CD14-positive monocyte (primary cell): ENCODE measurements around the gene SLC26A2. TPM values are rescaled to one million over a fixed set of nuclear protein-coding genes. Genes with fewer than 3 reads are reported as not detected.

Source experiments
- DNase-seq, 3 donors: peaks; one replicate each; pipeline ENCODE4 v3.0.0-alpha.2; 2011 to 2022
- H2AFZ ChIP-seq: 2 replicates; pipeline ENCODE4 v1.6.0; 2012; ENCODE audit warnings: mild to moderate bottlenecking, low read depth, low read length, inconsistent platforms; ENCODE audit not compliant: insufficient read depth, poor library complexity, severe bottlenecking
- H3K27ac ChIP-seq, 2 donors: 1 replicate in 1 of 2; 2 replicates in 1 of 2; pipeline ENCODE4 v1.5.1; 2012 to 2013; ENCODE audit warnings: low read length in 2 of 2, control low read depth in 1 of 2, inconsistent platforms in 1 of 2, low read depth in 1 of 2, mild to moderate bottlenecking in 1 of 2
- H3K27me3 ChIP-seq, 2 donors: one replicate each; pipeline versions ENCODE4 v1.6.0 to v1.6.1; 2011 to 2013; ENCODE audit warnings: low read length in 2 of 2; ENCODE audit not compliant: control insufficient read depth in 2 of 2, insufficient read depth in 2 of 2
- H3K36me3 ChIP-seq, 2 donors: replicated peaks in 1 of 2; 1 replicate in 1 of 2; 2 replicates in 1 of 2; pipeline versions ENCODE4 v1.5.1 to v1.6.1; 2012 to 2013; ENCODE audit warnings: low read length in 2 of 2, control low read depth in 1 of 2, inconsistent platforms in 1 of 2, mild to moderate bottlenecking in 1 of 2; ENCODE audit not compliant: insufficient read depth in 2 of 2, control insufficient read depth in 1 of 2
- H3K4me1 ChIP-seq, 2 donors: 1 replicate in 1 of 2; 2 replicates in 1 of 2; pipeline versions ENCODE4 v1.5.1 to v1.6.1; 2012 to 2013; ENCODE audit warnings: low read length in 2 of 2, control low read depth in 1 of 2, inconsistent platforms in 1 of 2, mild to moderate bottlenecking in 1 of 2, moderate library complexity in 1 of 2; ENCODE audit not compliant: insufficient read depth in 2 of 2, control insufficient read depth in 1 of 2
- H3K4me2 ChIP-seq: replicated peaks from 2 replicates; pipeline ENCODE3; 2012; ENCODE audit warnings: low read length, moderate library complexity, mild to moderate bottlenecking; ENCODE audit not compliant: poor library complexity, severe bottlenecking; ENCODE audit errors: extremely low read depth
- H3K4me3 ChIP-seq, 3 experiments: fragments of 200-600 bp in 1 of 3; sonication (generic) in 1 of 3; replicated peaks in 1 of 3; 1 replicate in 2 of 3; 2 replicates in 1 of 3; pipeline ENCODE4 v1.5.1; 2011 to 2013; ENCODE audit warnings: low read length in 3 of 3, mild to moderate bottlenecking in 3 of 3, control low read depth in 2 of 3, low read depth in 2 of 3, inconsistent platforms in 1 of 3, moderate library complexity in 1 of 3
- H3K79me2 ChIP-seq: 2 replicates; pipeline ENCODE4 v1.6.0; 2012; ENCODE audit warnings: mild to moderate bottlenecking, control low read depth, inconsistent platforms, low read length, moderate library complexity; ENCODE audit not compliant: insufficient read depth
- H3K9ac ChIP-seq: 2 replicates; pipeline ENCODE4 v1.6.0; 2017; ENCODE audit warnings: low read length, mild to moderate bottlenecking; ENCODE audit not compliant: insufficient read depth, poor library complexity, severe bottlenecking
- H3K9me3 ChIP-seq, 2 donors: replicated peaks in 1 of 2; 1 replicate in 1 of 2; 2 replicates in 1 of 2; pipeline versions ENCODE4 v1.5.1 to v1.6.1; 2012 to 2013; ENCODE audit warnings: low read length in 2 of 2, control low read depth in 1 of 2; ENCODE audit not compliant: control insufficient read depth in 1 of 2, insufficient read depth in 1 of 2
- H4K20me1 ChIP-seq: 2 replicates; pipeline ENCODE4 v1.6.0; 2012; ENCODE audit warnings: mild to moderate bottlenecking, low read length, control low read depth, moderate library complexity; ENCODE audit not compliant: insufficient read depth
- H3K27ac Mint-ChIP-seq, 7 donors: one replicate each; pipeline ENCODE4 v1.8.0; 2020; ENCODE audit warnings: mild to moderate bottlenecking in 7 of 7, mixed read lengths in 7 of 7, moderate library complexity in 6 of 7, inconsistent platforms in 2 of 7
- H3K27me3 Mint-ChIP-seq, 3 donors: one replicate each; pipeline ENCODE4 v1.8.0; 2021 to 2022; ENCODE audit warnings: low read depth in 3 of 3, mild to moderate bottlenecking in 3 of 3, mixed read lengths in 3 of 3, moderate library complexity in 3 of 3, inconsistent platforms in 1 of 3
- H3K36me3 Mint-ChIP-seq, 2 donors: one replicate each; pipeline ENCODE4 v1.8.0; 2020; ENCODE audit warnings: mixed read lengths in 2 of 2, inconsistent platforms in 1 of 2, mild to moderate bottlenecking in 1 of 2
- H3K4me1 Mint-ChIP-seq: one replicate; pipeline ENCODE4 v1.8.0; 2020; ENCODE audit warnings: mild to moderate bottlenecking, mixed read lengths
- H3K4me3 Mint-ChIP-seq, 2 donors: one replicate each; pipeline ENCODE4 v1.8.0; 2020; ENCODE audit warnings: mild to moderate bottlenecking in 2 of 2, mixed read lengths in 2 of 2, moderate library complexity in 1 of 2
- H3K9me3 Mint-ChIP-seq, 7 donors: one replicate each; pipeline ENCODE4 v1.8.0; 2020 to 2022; ENCODE audit warnings: mixed read lengths in 7 of 7, mild to moderate bottlenecking in 6 of 7, moderate library complexity in 6 of 7, inconsistent platforms in 2 of 7
- CTCF ChIP-seq: fragments of 200-600 bp; IDR thresholded peaks from one replicate; pipeline ENCODE4 v1.8.0; 2022; ENCODE audit warnings: antibody characterized with exemption, mild to moderate bottlenecking
- WGBS: methylation state at CpG from one replicate; pipeline ENCODE4 v1.1.5; 2013; ENCODE audit warnings: missing lambda C conversion rate; ENCODE audit not compliant: insufficient coverage; 5-methylcytosine and 5-hydroxymethylcytosine counted together
- intact Hi-C, 2 donors: fragments of 100-400 bp; cut with micrococcal nuclease; formaldehyde crosslinking; loops; one replicate each; pipeline versions ENCODE4 v1.15.0 to v1.15.1; 2023
- polyA plus RNA-seq, 3 donors: library from polyadenylated mRNA; depleted of rRNA in 1 of 3; unstranded in 2 of 3; stranded (reverse) in 1 of 3; fragments of 300-500 nt in 2 of 3; fragments of >200 nt in 1 of 3; fragmentation: Illumina TruSeq in 2 of 3; gene quantifications; 1 replicate in 2 of 3; 2 replicates in 1 of 3; pipeline ENCODE4 v1.2.3, GENCODE V29; 2012 to 2021

Gene SLC26A2
- polyA plus RNA-seq, 3 donors: 1.9 to 3.6 (median 3.1) TPM

- no peak overlapping the region for H3K27ac ChIP-seq
- DNase-seq: no peak
- peaks cover 0 to 2% (median 0%) of the 10 kb centered on the region in 7 donors for H3K9me3 Mint-ChIP-seq
Observed at GRCh38 chr5:149998281-149998680, 37.7 kb downstream of the SLC26A2 start.

GRCh38 chr5:149999359-149999758, 38.8 kb downstream of the SLC26A2 start:
- peak overlapping the region in 1 of 2 donors; percentile 88 for H3K27ac ChIP-seq
- Mint-ChIP-seq H3K4me1 (peaks cover 31% of the 10 kb centered on the region), H3K27ac (peak overlapping the region in 6 of 7 donors; percentile 27 to 96 (median 90)), H3K27me3 (no peaks in the 10 kb centered on the region), H3K4me3 (peak overlapping the region in 1 of 2 donors; percentile 88), H3K9me3 (peaks cover 0 to 2% (median 0%) of the 10 kb centered on the region in 7 donors), H3K36me3 (peaks cover 25 to 26% of the 10 kb centered on the region in 2 donors)
- no peaks in the 10 kb centered on the region for H3K27me3 ChIP-seq
- TF ChIP-seq CTCF: no peak
- H3K79me2 ChIP-seq: peaks cover 36% of the 10 kb centered on the region
- H3K9ac ChIP-seq: no peak overlapping the region
- H3K4me2 ChIP-seq: no peak overlapping the region
- intact Hi-C loops: loop anchor here in 1 of 2 donors (10.0 kb wide), 1 partner anchor 365 kb away; no protein-coding TSS in a partner anchor
- peaks cover 21 to 23% of the 10 kb centered on the region in 2 donors for H3K4me1 ChIP-seq
- no peak for DNase-seq
- peaks cover 23% of the 10 kb centered on the region for H4K20me1 ChIP-seq
- 82% methylated on average over 2 of the region's 3 CpGs for WGBS
- peak overlapping the region in 1 of 3 experiments; percentile 80 for H3K4me3 ChIP-seq
- H2AFZ ChIP-seq: no peak overlapping the region
- H3K9me3 ChIP-seq: no peaks in the 10 kb centered on the region
- H3K36me3 ChIP-seq: peaks cover 6 to 11% of the 10 kb centered on the region in 2 donors

More at GRCh38 chr5:149998281-149998680, 37.7 kb downstream of the SLC26A2 start:
- H3K9ac ChIP-seq: no peak overlapping the region
- H4K20me1 ChIP-seq: peaks cover 18% of the 10 kb centered on the region
- Mint-ChIP-seq H3K36me3 (peaks cover 18 to 20% of the 10 kb centered on the region in 2 donors), H3K4me1 (peaks cover 29% of the 10 kb centered on the region), H3K27me3 (no peaks in the 10 kb centered on the region), H3K27ac (no peak overlapping the region), H3K4me3 (no peak overlapping the region)
- peaks cover 21 to 23% of the 10 kb centered on the region in 2 donors for H3K4me1 ChIP-seq
- no peaks in the 10 kb centered on the region for H3K27me3 ChIP-seq
- peaks cover 27% of the 10 kb centered on the region for H3K79me2 ChIP-seq
- no peak for TF ChIP-seq CTCF
- H3K9me3 ChIP-seq: no peaks in the 10 kb centered on the region
- peaks cover 6 to 7% of the 10 kb centered on the region in 2 donors for H3K36me3 ChIP-seq
- H2AFZ ChIP-seq: no peak overlapping the region
- intact Hi-C loops: loop anchor here in 1 of 2 donors (10.0 kb wide), 1 partner anchor 363 kb away; no protein-coding TSS in a partner anchor
- H3K4me2 ChIP-seq: no peak overlapping the region
- H3K4me3 ChIP-seq: no peak overlapping the region
- 100% methylated on average over 1 of the region's 3 CpGs for WGBS
